BLaER1 (cell line): Measurements from ENCODE around the gene PHACTR3.

ENCODE experiments used
- H3K27ac ChIP-seq: shearing (Covaris generic); formaldehyde crosslinking; 2 replicates; pipeline ENCODE4 v1.8.1; 2022
- H3K27me3 ChIP-seq: shearing (Covaris generic); formaldehyde crosslinking; 2 replicates; pipeline ENCODE4 v1.8.1; 2022
- H3K36me3 ChIP-seq: shearing (Covaris generic); formaldehyde crosslinking; 2 replicates; pipeline ENCODE4 v1.8.1; 2022
- H3K4me1 ChIP-seq: shearing (Covaris generic); formaldehyde crosslinking; 2 replicates; pipeline ENCODE4 v1.8.1; 2022
- H3K4me2 ChIP-seq: shearing (Covaris generic); formaldehyde crosslinking; 2 replicates; pipeline ENCODE4 v1.8.1; 2022
- H3K4me3 ChIP-seq: shearing (Covaris generic); formaldehyde crosslinking; 2 replicates; pipeline ENCODE4 v1.8.1; 2022
- H3K9ac ChIP-seq: shearing (Covaris generic); formaldehyde crosslinking; 2 replicates; pipeline ENCODE4 v1.8.1; 2022
- H3K9me3 ChIP-seq: shearing (Covaris generic); formaldehyde crosslinking; 2 replicates; pipeline ENCODE4 v1.8.1; 2022
- H4K20me1 ChIP-seq: shearing (Covaris generic); formaldehyde crosslinking; 2 replicates; pipeline ENCODE4 v1.8.1; 2022
- Cebpa-rat ChIP-seq: shearing (Covaris generic); IDR thresholded peaks from 2 replicates; pipeline ENCODE4 v1.8.1; 2022

PHACTR3 gene

GRCh38 chr20:59780494-59781185, 176.3 kb downstream of the PHACTR3 start:
- Histone ChIP-seq H4K20me1 (peaks cover 98% of the 10 kb centered on the region), H3K9me3 (no peaks in the 10 kb centered on the region), H3K9ac (no peak overlapping the region), H3K27ac (no peak overlapping the region), H3K4me2 (no peak overlapping the region), H3K27me3 (no peaks in the 10 kb centered on the region), H3K36me3 (peaks cover 100% of the 10 kb centered on the region), H3K4me3 (no peak overlapping the region), H3K4me1 (peaks cover 44% of the 10 kb centered on the region)
- TF ChIP-seq Cebpa-rat, result no peak

DNA sequence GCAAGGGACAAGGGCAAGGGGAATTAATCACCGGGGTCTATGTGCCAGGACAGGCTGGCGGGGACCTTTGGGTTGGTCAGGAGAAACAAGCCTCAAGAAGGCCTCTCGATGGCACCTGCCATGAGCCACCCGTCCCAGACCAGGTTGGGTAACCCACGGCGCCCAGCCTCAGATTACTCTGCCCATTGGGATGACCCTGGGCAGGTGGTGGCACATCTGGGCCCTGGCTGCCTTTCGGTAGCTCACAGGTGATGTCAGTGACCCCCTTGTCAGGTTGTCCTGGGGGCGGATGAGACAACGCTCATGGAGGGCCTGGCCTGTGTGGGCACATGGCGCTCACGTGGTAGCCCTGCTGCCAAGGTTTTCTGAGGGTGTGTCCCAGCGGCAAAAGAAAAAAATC, 176.9 kb downstream of the PHACTR3 start:
- Histone ChIP-seq H3K36me3 (peaks cover 100% of the 10 kb centered on the region), H3K4me3 (no peak overlapping the region), H3K27me3 (no peaks in the 10 kb centered on the region), H3K9me3 (peaks cover 3% of the 10 kb centered on the region; the same call in 1 of the 2 replicates), H3K9ac (no peak overlapping the region), H4K20me1 (peaks cover 98% of the 10 kb centered on the region), H3K4me2 (no peak overlapping the region), H3K4me1 (peaks cover 38% of the 10 kb centered on the region), H3K27ac (no peak overlapping the region)
- TF ChIP-seq Cebpa-rat, result no peak

- Histone ChIP-seq H3K27ac (no peak overlapping the region), H3K4me1 (peaks cover 19% of the 10 kb centered on the region; the same call in 1 of the 2 replicates)
- TF ChIP-seq Cebpa-rat, result no peak
Observed at GRCh38 chr20:59782986-59783640, 178.8 kb downstream of the PHACTR3 start.

GRCh38 chr20:59783641-59784010, 179.3 kb downstream of the PHACTR3 start:
- Histone ChIP-seq H3K36me3 (peaks cover 100% of the 10 kb centered on the region), H3K9me3 (peaks cover 18% of the 10 kb centered on the region), H3K4me3 (no peak overlapping the region), H4K20me1 (peaks cover 95% of the 10 kb centered on the region), H3K9ac (no peak overlapping the region), H3K27me3 (no peaks in the 10 kb centered on the region), H3K4me1 (0 out of 2 replicates have a peak, but pooled peaks cover 15% of the 10 kb centered on the region), H3K4me2 (no peak overlapping the region), H3K27ac (no peak overlapping the region)
- TF ChIP-seq Cebpa-rat, result no peak

More at GRCh38 chr20:59782986-59783640, 178.8 kb downstream of the PHACTR3 start:
- H3K9me3 ChIP-seq, result peaks cover 13% of the 10 kb centered on the region
- no peak overlapping the region for H3K9ac ChIP-seq
- no peak overlapping the region for H3K4me2 ChIP-seq
- peaks cover 95% of the 10 kb centered on the region for H4K20me1 ChIP-seq
- H3K27me3 ChIP-seq, result no peaks in the 10 kb centered on the region
- H3K36me3 ChIP-seq, result peaks cover 100% of the 10 kb centered on the region
- H3K4me3 ChIP-seq, result no peak overlapping the region

DNA sequence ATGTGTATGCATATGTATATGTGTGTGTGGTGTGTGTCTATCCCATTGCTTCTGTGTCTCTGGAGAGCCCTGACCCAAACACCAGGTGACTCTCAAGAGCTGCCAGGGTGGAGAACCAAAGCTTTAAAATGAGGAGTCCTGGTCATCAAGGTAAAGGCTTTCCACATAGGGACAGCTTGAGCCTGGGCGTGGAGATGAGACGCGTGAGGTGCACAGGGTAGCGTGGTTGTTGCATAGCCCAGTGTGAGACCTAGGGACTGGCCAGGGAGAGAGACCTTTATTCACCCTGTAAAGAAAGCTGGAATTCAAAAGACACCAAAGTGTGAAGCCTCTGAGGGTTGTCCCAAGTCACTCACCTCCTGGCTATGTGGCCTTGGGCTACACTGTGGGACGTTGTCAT, 180.0 kb downstream of the PHACTR3 start:
- Histone ChIP-seq H3K4me2 (no peak overlapping the region), H3K4me3 (no peak overlapping the region), H3K9ac (no peak overlapping the region), H3K27ac (no peak overlapping the region), H3K36me3 (peaks cover 100% of the 10 kb centered on the region), H3K4me1 (0 out of 2 replicates have a peak, but pooled peaks cover 15% of the 10 kb centered on the region), H3K9me3 (peaks cover 26% of the 10 kb centered on the region), H3K27me3 (no peaks in the 10 kb centered on the region), H4K20me1 (peaks cover 94% of the 10 kb centered on the region)
- TF ChIP-seq Cebpa-rat, result no peak

DNA sequence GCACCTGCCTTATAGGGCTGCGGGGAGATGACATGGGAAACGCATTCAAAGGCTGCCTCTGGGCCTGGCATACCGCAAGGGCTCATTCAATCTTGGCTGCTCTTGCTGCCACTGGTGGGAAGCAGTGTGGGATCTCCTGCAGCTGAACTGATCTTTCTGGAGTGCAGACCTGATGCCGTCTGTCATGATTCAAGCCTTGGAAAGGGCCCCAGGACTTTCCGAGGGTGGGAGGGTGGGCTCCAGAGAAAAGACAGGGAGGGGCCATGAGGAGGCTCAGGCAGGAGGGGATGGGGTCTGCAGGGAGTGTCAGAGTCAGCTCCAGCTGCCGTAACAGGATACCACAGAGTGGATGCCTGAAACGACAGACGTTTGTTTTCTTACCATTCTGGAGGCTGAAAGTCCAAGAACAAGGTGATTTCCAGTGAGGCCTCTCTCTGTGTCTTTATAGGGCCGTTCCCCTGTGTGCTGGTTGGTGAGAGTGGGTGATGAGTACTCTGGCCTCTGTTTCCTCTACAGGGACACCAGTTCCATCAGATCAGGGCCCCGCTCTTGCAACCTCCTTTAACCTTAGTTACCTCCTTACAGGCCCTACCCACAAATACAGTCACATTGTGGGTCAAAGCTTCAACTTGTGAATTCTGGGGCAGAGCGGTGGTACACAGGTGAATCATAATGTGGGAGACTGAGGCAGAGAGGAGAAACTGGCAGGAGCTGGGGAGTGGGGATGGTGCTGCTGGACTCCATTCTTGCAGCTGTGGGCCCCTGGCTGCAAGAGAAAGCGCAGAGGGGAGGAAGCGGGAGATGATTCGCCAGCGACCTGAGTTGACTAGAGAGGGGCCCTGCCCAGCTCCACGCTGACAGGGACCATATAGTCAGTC, 180.7 kb downstream of the PHACTR3 start:
- H4K20me1 ChIP-seq, result peaks cover 92% of the 10 kb centered on the region
- peaks cover 32% of the 10 kb centered on the region for H3K9me3 ChIP-seq
- TF ChIP-seq Cebpa-rat, result no peak
- no peak overlapping the region for H3K27ac ChIP-seq
- no peak overlapping the region for H3K4me3 ChIP-seq
- 0 out of 2 replicates have a peak, but pooled peaks cover 13% of the 10 kb centered on the region for H3K4me1 ChIP-seq
- H3K27me3 ChIP-seq, result no peaks in the 10 kb centered on the region
- no peak overlapping the region for H3K4me2 ChIP-seq
- peaks cover 100% of the 10 kb centered on the region for H3K36me3 ChIP-seq
- H3K9ac ChIP-seq, result no peak overlapping the region

DNA sequence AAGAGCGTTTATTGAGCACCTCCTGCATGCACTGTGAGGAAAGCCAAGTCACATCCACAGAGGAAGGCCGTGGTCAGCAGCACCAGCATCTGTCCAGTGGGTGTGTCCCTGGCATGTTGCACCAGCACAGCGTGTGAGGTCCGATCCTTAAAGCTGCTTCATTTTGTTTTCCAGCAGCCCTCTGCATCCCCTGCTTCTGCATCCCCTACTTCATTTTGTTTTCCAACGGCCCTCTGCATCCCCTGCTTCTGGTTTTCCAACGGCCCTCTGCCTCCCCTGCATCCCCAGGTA, 181.3 kb downstream of the PHACTR3 start:
- 0 out of 2 replicates have a peak, but pooled peaks cover 8% of the 10 kb centered on the region for H3K4me1 ChIP-seq
- TF ChIP-seq Cebpa-rat, result no peak
- H3K4me2 ChIP-seq, result no peak overlapping the region
- H4K20me1 ChIP-seq, result peaks cover 86% of the 10 kb centered on the region
- H3K36me3 ChIP-seq, result peaks cover 100% of the 10 kb centered on the region
- H3K9ac ChIP-seq, result no peak overlapping the region
- no peak overlapping the region for H3K27ac ChIP-seq
- no peak overlapping the region for H3K4me3 ChIP-seq
- peaks cover 38% of the 10 kb centered on the region for H3K9me3 ChIP-seq
- H3K27me3 ChIP-seq, result no peaks in the 10 kb centered on the region

DNA sequence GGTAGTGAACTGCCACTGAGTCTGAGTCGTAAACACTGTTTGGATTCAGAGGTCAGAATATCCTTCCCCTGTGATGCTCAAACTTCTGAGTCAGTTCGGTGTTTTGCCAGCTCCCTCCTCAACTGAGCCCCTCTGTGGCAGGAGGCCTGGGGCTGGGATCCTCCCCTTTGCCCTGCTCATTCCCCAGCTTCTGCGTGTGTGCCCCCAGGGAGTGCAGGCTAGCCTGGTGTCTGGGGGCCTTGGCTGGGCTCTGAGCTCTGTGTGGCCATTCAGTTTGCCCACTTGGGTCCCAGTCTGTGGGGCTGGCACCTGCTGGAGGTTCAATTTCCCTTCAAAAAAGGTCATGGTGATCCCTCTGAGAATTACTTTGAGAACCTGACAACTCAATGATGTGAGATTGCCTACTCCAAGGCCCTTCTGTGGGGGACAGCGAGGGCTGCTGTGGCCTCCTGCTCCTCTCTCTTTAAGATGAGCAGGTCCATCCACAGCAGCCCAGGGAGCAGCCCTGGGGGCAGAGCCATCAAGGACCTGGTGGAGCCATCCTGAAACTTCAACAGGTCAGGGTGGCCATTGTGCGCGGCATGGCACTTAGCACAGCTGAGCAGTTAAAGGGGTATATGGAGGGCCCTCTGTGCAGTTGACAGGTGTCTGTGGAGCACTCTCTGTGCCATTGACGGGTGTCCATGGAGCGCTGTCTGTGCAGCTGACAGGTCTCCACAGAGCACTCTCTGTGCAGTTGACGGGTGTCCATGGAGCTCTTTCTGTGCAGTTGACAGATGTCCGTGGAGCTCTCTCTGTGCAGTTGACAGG, 181.9 kb downstream of the PHACTR3 start:
- Histone ChIP-seq H3K27ac (no peak overlapping the region), H3K9ac (no peak overlapping the region), H4K20me1 (peaks cover 80% of the 10 kb centered on the region), H3K36me3 (peaks cover 100% of the 10 kb centered on the region), H3K9me3 (peaks cover 44% of the 10 kb centered on the region), H3K4me3 (no peak overlapping the region), H3K4me2 (no peak overlapping the region), H3K4me1 (0 out of 2 replicates have a peak, but pooled peaks cover 2% of the 10 kb centered on the region), H3K27me3 (no peaks in the 10 kb centered on the region)
- no peak for TF ChIP-seq Cebpa-rat

DNA sequence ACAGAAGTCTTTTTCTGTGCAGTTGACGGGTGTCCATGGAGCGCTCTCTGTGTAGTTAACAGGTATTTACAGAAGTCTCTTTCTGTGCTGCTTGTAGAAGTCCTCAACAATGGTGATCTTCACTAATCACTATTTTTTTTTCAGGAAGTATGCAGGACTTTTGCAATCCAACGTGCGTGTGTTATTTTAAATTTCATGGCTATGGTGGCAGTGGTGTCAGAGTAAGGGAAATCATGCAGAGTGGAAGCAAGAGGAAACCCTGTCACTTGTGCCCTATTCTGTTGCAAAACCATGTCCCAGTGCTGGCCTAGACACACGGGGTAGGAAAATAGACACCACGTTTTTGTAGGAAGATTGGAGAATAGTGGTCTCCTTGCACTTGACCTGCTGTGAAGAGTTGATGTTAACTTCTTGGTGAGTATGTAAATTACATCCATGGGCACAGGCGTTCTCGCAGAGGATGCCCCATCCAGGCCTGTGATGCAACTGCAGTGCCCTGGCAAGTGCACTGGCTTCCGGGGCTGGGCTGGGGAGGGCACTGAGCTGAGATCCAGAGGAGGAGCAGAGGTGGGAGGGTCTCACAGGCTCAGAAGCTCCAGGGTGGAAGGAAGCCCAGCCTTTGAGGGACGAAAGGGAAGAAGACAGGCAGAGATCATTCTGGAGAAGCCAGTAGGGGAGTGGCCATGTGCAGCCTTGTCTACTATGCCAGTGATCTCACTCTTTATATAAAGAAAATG, 182.6 kb downstream of the PHACTR3 start:
- H3K36me3 ChIP-seq, result peaks cover 100% of the 10 kb centered on the region
- no peak for TF ChIP-seq Cebpa-rat

More for the DNA sequence above, 182.6 kb downstream of the PHACTR3 start:
- H3K4me1 ChIP-seq, result no peaks in the 10 kb centered on the region
- no peak overlapping the region for H3K9ac ChIP-seq
- H3K4me2 ChIP-seq, result no peak overlapping the region
- H3K4me3 ChIP-seq, result no peak overlapping the region
- H3K9me3 ChIP-seq, result peaks cover 52% of the 10 kb centered on the region
- H3K27me3 ChIP-seq, result no peaks in the 10 kb centered on the region
- H3K27ac ChIP-seq, result no peak overlapping the region
- peaks cover 74% of the 10 kb centered on the region for H4K20me1 ChIP-seq
